ENCODE measurements around the gene MARCHF2.
"Not testable (repeated sequence)": the region's sequence is repeated elsewhere in the genome, so short reads cannot be mapped to it uniquely, and the experiment has no call there.

MARCHF2 gene

GRCh38 chr19:8412783-8413628, at the start of gene MARCHF2:
Gene MARCHF2 (plus strand): TSS chr19:8413305. CDS start chr19:8421841, 8,536 bp downstream.
- peak; percentile 78 for DNase-seq

- DNase-seq, result peak; percentile 30
These were observed 49.0 kb upstream of the MARCHF2 start, which contains the start of gene ANGPTL4 for GRCh38 chr19:8363803-8364771. Gene ANGPTL4 (plus strand): TSS chr19:8364155. CDS start chr19:8364322, 167 bp downstream.

GRCh38 chr19:8366121-8366581, 47.0 kb upstream of the MARCHF2 start:
- DNase-seq, result no peak

- DNase-seq, result no peak
These were observed 46.2 kb upstream of the MARCHF2 start for GRCh38 chr19:8366961-8367326.

- peak; percentile 84 for DNase-seq
These were observed 45.6 kb upstream of the MARCHF2 start for GRCh38 chr19:8367327-8368001.

- no peak for DNase-seq
These were observed 42.7 kb upstream of the MARCHF2 start for GRCh38 chr19:8370176-8371010.

GRCh38 chr19:8371011-8371804, 41.9 kb upstream of the MARCHF2 start:
- DNase-seq, result no peak

GRCh38 chr19:8373867-8374813, 39.0 kb upstream of the MARCHF2 start:
- DNase-seq, result no peak

GRCh38 chr19:8375766-8376165, 37.3 kb upstream of the MARCHF2 start:
- DNase-seq, result not testable (repeated sequence)

GRCh38 chr19:8376373-8376974, 36.6 kb upstream of the MARCHF2 start:
- DNase-seq, result not testable (repeated sequence)

- no peak for DNase-seq
These were observed 35.5 kb upstream of the MARCHF2 start for GRCh38 chr19:8377598-8377997.

- DNase-seq, result not testable (repeated sequence)
These were observed 33.8 kb upstream of the MARCHF2 start for GRCh38 chr19:8379156-8379891.

- DNase-seq, result not testable (repeated sequence)
These were observed 28.5 kb upstream of the MARCHF2 start for GRCh38 chr19:8384569-8384968.

- not testable (repeated sequence) for DNase-seq
These were observed 28.0 kb upstream of the MARCHF2 start for GRCh38 chr19:8385103-8385502.

- DNase-seq, result not testable (repeated sequence)
These were observed 27.5 kb upstream of the MARCHF2 start for GRCh38 chr19:8385566-8385965.

GRCh38 chr19:8386419-8386818, 26.7 kb upstream of the MARCHF2 start:
- DNase-seq, result not testable (repeated sequence)

GRCh38 chr19:8386990-8387389, 26.1 kb upstream of the MARCHF2 start:
- DNase-seq, result no peak
